T-helper 22 cell (primary cell): Measurements from ENCODE around the gene DNM2.
"Not testable (repeated sequence)": the region's sequence is repeated elsewhere in the genome, so short reads cannot be mapped to it uniquely, and the experiment has no call there.

Experiments used
- DNase-seq: peaks from one replicate; pipeline ENCODE4 v3.0.0-alpha.2; 2020; ENCODE audit warnings: low read depth

DNM2 gene

GRCh38 chr19:10752913-10753704, 35.2 kb downstream of the DNM2 start:
- no peak for DNase-seq

- DNase-seq, result no peak
These were observed 38.5 kb downstream of the DNM2 start for GRCh38 chr19:10756371-10756770.

- no peak for DNase-seq
These were observed 38.9 kb downstream of the DNM2 start for GRCh38 chr19:10756791-10757190.

DNA sequence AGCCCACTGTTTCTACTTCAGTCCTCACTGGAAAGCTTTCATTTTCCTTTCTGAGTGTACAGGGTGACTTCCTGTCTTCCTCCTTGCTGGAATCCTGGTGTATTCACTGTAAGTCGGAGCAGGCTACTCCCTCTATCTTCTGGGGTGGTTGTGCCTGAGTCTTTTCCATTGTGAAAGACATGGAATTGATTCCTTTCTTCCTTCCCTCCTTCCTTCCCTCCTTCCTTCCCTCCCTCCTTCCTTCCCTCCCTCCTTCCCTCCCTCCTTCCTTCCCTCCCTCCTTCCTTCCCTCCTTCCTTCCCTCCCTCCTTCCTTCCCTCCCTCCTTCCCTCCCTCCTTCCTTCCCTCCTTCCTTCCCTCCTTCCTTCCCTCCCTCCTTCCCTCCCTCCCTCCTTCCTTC, 40.2 kb downstream of the DNM2 start:
- not testable (repeated sequence) for DNase-seq

DNA sequence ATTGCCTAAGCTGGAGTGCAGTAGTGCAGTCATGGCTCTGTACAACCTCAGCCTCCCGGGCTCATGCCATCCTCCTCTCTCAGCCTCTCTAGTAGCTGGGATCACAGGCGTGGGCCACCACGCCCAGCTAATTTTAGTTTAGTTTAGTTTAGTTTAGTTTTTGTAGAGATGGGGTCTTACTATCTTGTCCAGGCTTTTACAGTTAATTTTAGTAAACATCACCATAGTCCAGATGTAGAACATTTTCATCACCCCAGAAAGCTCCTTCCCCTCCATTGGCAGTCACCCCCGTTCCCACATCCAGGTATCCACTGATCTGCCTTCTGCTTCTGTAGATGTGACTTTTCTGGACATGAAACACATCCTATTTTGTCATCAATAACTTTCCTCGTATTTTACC, 41.1 kb downstream of the DNM2 start:
- DNase-seq, result no peak

GRCh38 chr19:10760273-10760944, 42.5 kb downstream of the DNM2 start:
- peak; percentile 45 for DNase-seq

GRCh38 chr19:10761443-10762250, 43.8 kb downstream of the DNM2 start:
- DNase-seq, result no peak

- DNase-seq, result peak; percentile 12
These were observed 44.8 kb downstream of the DNM2 start for GRCh38 chr19:10762656-10763055.

DNA sequence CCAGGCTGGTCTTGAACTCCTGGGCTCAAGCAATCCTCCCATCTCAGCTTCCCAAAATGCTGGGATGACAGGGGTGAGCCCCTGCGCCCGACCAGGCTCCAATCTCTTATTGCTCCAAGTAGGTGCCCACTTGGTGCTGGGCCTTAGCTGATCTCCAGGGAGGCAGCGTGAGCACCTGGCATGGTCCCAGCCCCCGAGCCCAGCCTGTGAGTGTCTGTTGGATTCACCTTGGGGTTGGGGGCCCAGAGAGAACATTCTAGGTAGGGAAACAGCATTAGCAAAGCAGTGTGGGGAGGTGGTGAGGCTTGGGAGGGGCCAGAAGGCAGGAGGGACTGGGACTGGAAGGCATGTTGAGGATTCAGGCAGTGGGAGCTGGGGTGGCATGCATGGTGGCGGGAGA, 45.5 kb downstream of the DNM2 start:
- no peak for DNase-seq

GRCh38 chr19:10763828-10764339, 46.0 kb downstream of the DNM2 start:
- no peak for DNase-seq

DNA sequence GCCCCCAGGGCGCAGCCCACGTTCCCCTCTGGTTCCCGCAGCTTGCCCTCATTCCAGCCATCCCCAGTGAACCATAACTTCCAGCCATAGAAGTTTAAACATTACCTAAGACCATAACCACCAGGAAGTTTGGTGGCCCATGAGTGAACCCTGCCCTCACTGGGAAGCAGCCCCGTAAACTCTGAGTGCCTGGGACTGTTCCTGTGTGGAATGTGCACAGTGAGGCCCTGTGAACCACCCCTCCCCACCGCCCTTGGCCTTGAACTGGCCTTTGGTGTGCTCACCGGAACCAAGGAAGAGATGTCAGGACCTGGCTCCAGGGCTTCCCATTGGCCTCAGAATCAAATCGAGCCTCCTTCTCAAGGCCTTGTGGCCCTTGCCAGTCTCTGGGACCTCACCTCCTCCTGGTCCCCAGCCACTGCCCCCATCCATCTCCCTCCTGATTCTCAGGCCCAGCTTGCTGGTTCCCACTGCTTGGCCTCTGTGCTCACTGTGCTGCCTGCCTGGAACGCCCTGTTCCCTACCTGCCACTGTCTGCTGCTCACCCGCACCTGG, 46.5 kb downstream of the DNM2 start:
- no peak for DNase-seq

- no peak for DNase-seq
These were observed 48.3 kb downstream of the DNM2 start for GRCh38 chr19:10766049-10766623.

DNA sequence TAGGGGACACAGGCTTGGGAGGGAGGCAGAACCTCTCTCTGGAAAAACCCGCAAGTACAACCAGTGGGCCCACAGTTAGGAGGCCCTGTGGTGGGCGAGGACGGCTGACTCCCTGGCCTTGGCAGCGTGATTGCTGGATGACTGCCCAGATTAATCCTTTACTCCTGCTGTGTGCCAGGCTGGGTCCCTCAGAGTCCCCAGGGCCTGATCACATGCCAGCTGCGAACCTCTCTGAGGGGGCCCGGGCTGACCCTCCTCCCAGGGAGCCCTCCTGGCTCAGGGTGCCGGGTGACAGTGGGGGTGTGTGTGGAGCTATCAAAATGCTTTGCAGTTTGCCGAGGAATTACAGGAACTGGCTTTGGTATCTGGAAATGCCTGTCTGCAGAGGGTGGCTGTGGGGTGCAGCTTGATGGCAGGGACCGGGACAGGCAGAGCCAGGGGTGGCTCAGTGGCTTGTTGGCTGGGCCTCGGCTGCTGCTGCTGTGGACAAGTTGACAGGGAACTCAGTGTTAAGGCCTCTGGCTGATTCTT, 48.9 kb downstream of the DNM2 start:
- no peak for DNase-seq

GRCh38 chr19:10767726-10768125, 49.8 kb downstream of the DNM2 start:
- no peak for DNase-seq

- no peak for DNase-seq
These were observed 50.5 kb downstream of the DNM2 start for GRCh38 chr19:10768369-10768768.

- no peak for DNase-seq
These were observed 51.1 kb downstream of the DNM2 start for GRCh38 chr19:10768936-10769335.

- DNase-seq, result no peak
These were observed 51.9 kb downstream of the DNM2 start for GRCh38 chr19:10769533-10770491.

- DNase-seq, result no peak
These were observed 56.1 kb downstream of the DNM2 start for GRCh38 chr19:10773969-10774368.

DNA sequence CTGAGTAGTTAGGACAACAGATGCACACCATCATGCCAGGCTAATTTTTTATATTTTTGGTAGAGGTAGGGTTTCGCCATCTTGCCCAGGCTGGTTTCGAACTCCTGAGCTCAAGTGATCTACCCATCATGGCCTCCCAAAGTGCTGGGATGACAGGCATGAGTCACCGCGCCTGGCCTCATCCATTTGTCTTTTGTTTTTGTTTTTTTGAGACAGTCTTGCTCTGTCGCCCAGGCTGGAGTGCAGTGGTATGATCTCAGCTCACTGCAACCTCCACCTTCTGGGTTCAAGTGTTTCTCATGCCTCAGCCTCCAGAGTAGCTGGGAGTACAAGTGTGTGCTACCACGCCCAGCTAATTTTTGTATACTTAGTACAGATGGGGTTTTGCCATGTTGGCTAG, 57.0 kb downstream of the DNM2 start:
- DNase-seq, result no peak

DNA sequence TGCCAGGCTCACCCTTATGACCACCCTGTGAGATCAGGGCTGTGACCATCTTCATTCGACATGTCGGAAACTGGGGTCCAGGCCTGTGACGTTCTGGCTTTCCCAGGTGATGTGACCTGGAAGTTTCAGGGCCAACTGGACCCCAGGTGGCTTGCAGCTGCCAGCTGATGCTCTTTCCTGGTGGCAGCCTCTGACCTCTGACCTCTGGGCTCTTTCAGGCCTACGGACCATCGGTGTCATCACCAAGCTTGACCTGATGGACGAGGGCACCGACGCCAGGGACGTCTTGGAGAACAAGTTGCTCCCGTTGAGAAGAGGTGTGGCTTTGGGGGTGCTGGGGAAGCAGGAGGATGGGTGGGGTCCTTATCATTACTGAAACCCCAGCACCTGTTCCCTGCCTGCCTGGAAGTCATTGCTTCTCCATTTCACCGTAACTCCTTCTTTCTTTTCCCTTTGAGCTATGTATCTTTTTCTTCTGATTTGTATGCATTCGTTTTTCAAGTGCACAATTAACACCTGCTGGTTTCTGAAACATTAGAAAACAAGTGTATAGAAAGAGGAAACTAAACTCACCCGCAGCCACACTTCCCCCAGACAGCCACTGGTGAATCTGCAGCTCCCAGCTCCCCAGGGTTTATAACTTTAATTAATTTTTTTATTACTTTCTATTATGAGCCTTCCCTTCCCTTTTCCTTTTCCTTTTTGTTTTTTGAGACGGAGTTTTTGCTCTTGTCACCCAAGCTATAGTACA, 59.2 kb downstream of the DNM2 start:
- no peak for DNase-seq
